22Rv1 (cell line): Measurements from ENCODE around the gene SHISA2.
"Not testable (repeated sequence)": the region's sequence is repeated elsewhere in the genome, so short reads cannot be mapped to it uniquely, and the experiment has no call there.

Source experiments
- CTCF ChIP-seq: fragments of 450-650 bp; IDR thresholded peaks from 2 replicates; pipeline ENCODE4 v1.5.1; 2017; ENCODE audit warnings: mild to moderate bottlenecking
- ZFX ChIP-seq: fragments of 450-650 bp; IDR thresholded peaks from 2 replicates; pipeline ENCODE4 v1.6.1; 2017; ENCODE audit warnings: antibody characterized with exemption, borderline replicate concordance

- TF ChIP-seq CTCF, ZFX: not testable (repeated sequence)
Observed at GRCh38 chr13:26069642-26070041, 17.8 kb upstream of the SHISA2 start.
